ENCODE data around the gene TMEM121. TPM values are rescaled to one million over a fixed set of nuclear protein-coding genes. Genes with fewer than 3 reads are reported as not detected.

The TMEM121 gene
- total RNA-seq (1 to 10 TPM in 4 of 5 experiments, under 1 TPM in 1; 0.83 to 5.7 (median 3.7) TPM), polyA plus RNA-seq (1 to 10 TPM; 2.5 to 4.0 TPM), total RNA-seq (0.54 reads per million)

DNA sequence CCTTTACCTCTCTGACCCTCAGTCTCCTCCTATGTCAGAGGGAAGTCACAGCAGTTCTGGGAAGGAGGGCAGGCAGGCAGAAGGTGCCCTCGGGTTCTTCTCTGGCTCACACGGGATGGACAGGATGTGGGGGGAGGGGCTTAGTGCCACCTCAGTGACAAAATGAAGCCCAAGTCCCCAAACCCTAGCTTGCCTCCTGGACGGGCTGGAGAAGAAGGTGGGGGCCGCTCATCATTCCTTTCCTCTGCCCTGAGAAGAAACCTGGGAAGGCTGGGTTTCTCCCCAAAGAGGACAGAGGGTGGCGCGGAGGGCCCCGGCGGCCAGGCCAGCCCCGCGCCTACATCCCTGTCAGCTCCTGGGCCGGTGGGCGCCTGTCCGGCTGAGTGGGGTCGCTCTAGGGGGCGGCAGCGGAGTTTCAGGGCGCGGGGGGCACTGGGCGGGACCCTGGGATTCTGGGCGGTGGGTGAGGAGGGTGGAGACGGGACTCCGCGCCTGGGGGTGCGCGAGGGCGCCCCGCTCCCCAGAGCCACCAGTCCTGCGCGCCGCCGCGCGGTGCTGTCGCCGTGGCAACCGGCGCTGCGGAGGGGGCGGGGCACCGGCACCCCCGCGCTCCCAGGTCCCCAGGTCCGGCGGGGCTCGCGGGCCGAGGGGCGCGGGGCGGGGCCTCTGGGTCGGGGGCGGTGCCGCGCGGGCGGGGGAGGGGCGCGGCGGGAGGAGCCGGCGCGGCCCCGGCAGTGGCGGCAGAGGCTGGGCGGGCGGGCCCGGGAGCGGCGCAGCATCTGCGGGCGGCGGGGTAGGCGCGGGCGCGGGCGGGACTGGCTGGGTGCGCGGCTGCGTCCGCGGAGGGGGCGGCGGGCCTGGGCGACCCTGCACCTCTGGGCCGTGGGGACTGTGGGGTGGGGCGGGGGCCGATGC, at the start of gene TMEM121:
Gene TMEM121, plus strand, starts transcription at position 723 of the 915 bp plus-strand sequence. CDS start 2,252 bp downstream, outside the sequence.
- CTCF ChIA-PET, result interaction anchor here (1.1 kb wide), 1 partner anchor 156 kb away, joined by 3 read pairs; no protein-coding TSS in a partner anchor
- Histone ChIP-seq H3K4me1 (ENCODE audit: control insufficient read depth in 2 of 2, insufficient read depth in 2 of 2, low read length in 2 of 2) (peaks cover 9 to 14% of the 10 kb centered on the region in 2 donors), H3K27me3 (ENCODE audit: control insufficient read depth in 2 of 2, insufficient read depth in 2 of 2, low read length in 2 of 2) (peaks cover 0 to 4% of the 10 kb centered on the region in 2 donors), H3K4me3 (ENCODE audit: low read length) (no peak within 1 kb of the TSS), H3K36me3 (ENCODE audit: control insufficient read depth in 2 of 3, insufficient read depth in 3 of 3, low read length in 3 of 3) (no peaks in the 10 kb centered on the region), H3K27ac (ENCODE audit: low read depth, low read length) (peak within 1 kb of the TSS; percentile 14), H3K9me3 (ENCODE audit: control insufficient read depth in 2 of 3, low read length in 3 of 3) (no peaks in the 10 kb centered on the region)
- H3K9me3 Mint-ChIP-seq, result peaks cover 0 to 14% (median 1%) of the 10 kb centered on the region in 11 donors
- H3K27me3 Mint-ChIP-seq, result peaks cover 0 to 44% (median 0%) of the 10 kb centered on the region in 5 donors
- H3K4me1 Mint-ChIP-seq, result peaks cover 0 to 24% (median 14%) of the 10 kb centered on the region in 7 donors
- H3K27ac Mint-ChIP-seq, result peak within 1 kb of the TSS in 4 of 9 donors; percentile 31 to 76 (median 66)
- ATAC-seq (peak; percentile 37), DNase-seq (peak in 5 of 9 donors; percentile 15 to 66 (median 27))
- POLR2A ChIA-PET, result no interaction called here
- H3K4me3 Mint-ChIP-seq, result peak within 1 kb of the TSS; percentile 60 to 89 (median 73)
- H3K36me3 Mint-ChIP-seq, result no peaks in the 10 kb centered on the region
- intact Hi-C loops (cut with micrococcal nuclease), result loop anchor here (2.0 to 5.0 kb wide), 3 partner anchors 35 to 434 kb away; partner anchors contain the start of genes BRF1 (in 1 of the 2) and TEDC1 (in 1 of the 2)

- ChIA-PET POLR2A (interaction anchor here (0.9 to 1.7 kb wide), 4 partner anchors 13 to 417 kb away, joined by 3 to 7 read pairs (median 4); no protein-coding TSS in a partner anchor), CTCF (interaction anchor here (2.6 kb wide), 1 partner anchor 12 kb away, joined by 11 read pairs; no protein-coding TSS in a partner anchor)
- H3K27me3 ChIP-seq (ENCODE audit: control insufficient read depth in 2 of 2, insufficient read depth in 2 of 2, low read length in 2 of 2), result no peaks in the 10 kb centered on the region
- H3K4me1 Mint-ChIP-seq, result peaks cover 9 to 38% (median 22%) of the 10 kb centered on the region in 7 donors
- no peak overlapping the region for H3K4me3 ChIP-seq (ENCODE audit: low read length)
- peak overlapping the region; percentile 49 to 95 (median 79) for H3K27ac Mint-ChIP-seq
- no peak overlapping the region for H3K27ac ChIP-seq (ENCODE audit: low read depth, low read length)
- H3K27me3 Mint-ChIP-seq, result peaks cover 0 to 44% (median 0%) of the 10 kb centered on the region in 5 donors
- peak overlapping the region; percentile 50 to 92 (median 70) for H3K4me3 Mint-ChIP-seq
- peaks cover 24 to 59% of the 10 kb centered on the region in 2 donors for H3K4me1 ChIP-seq (ENCODE audit: control insufficient read depth in 2 of 2, insufficient read depth in 2 of 2, low read length in 2 of 2)
- no peak for ATAC-seq
- no peaks in the 10 kb centered on the region for H3K9me3 ChIP-seq (ENCODE audit: control insufficient read depth in 2 of 3, low read length in 3 of 3)
- H3K36me3 ChIP-seq (ENCODE audit: control insufficient read depth in 2 of 3, insufficient read depth in 3 of 3, low read length in 3 of 3), result no peaks in the 10 kb centered on the region
- intact Hi-C loops (cut with micrococcal nuclease), result no loop called here
- DNase-seq, result no peak
- H3K9me3 Mint-ChIP-seq, result peaks cover 0 to 8% (median 0%) of the 10 kb centered on the region in 11 donors
- H3K36me3 Mint-ChIP-seq, result peaks cover 0 to 6% (median 0%) of the 10 kb centered on the region in 5 donors
These were observed 49.3 kb upstream of the TMEM121 start for GRCh38 chr14:105476831-105477659.

DNA sequence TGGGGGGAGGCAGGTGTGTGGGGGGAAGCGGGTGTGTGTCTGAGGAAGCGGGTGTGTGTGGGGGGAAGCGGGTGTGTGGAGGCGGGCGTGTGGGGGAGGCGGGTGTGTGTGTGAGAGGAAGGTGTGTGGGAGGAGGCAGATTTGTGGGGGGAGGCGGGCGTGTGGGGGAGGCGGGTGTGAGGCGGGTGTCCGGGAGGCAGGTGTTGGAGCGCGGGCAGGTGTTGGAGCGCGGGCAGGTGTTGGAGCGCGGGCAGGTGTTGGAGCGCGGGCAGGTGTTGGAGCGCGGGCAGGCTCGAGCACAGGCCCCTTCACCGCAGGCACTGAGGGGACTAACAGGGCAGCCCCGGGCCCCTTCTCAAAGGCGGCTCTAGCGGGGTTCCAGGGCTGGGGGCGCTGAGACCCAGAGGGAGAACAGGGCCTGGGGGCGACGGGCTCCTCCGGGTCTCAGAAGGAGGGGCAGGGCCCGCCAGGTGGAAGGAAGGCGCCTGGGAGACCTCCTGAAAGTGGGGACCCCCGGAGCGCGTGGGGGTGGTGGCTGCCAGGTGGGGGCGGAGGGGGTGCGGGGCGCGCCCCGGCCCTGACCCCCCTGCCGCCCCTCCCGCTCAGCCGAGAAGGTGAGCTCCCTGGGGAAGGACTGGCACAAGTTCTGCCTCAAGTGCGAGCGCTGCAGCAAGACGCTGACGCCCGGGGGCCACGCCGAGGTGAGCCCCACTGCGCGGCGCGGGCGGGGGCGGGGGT, 48.6 kb upstream of the TMEM121 start:
- Histone ChIP-seq H3K4me1 (ENCODE audit: control insufficient read depth in 2 of 2, insufficient read depth in 2 of 2, low read length in 2 of 2) (peaks cover 32 to 67% of the 10 kb centered on the region in 2 donors), H3K27ac (ENCODE audit: low read depth, low read length) (peak overlapping the region; percentile 75), H3K4me3 (ENCODE audit: low read length) (no peak overlapping the region), H3K9me3 (ENCODE audit: control insufficient read depth in 2 of 3, low read length in 3 of 3) (no peaks in the 10 kb centered on the region), H3K27me3 (ENCODE audit: control insufficient read depth in 2 of 2, insufficient read depth in 2 of 2, low read length in 2 of 2) (no peaks in the 10 kb centered on the region), H3K36me3 (ENCODE audit: control insufficient read depth in 2 of 3, insufficient read depth in 3 of 3, low read length in 3 of 3) (no peaks in the 10 kb centered on the region)
- Mint-ChIP-seq H3K9me3 (peaks cover 0 to 10% (median 0%) of the 10 kb centered on the region in 11 donors), H3K4me3 (peak overlapping the region in 9 of 10 donors; percentile 50 to 92 (median 70)), H3K27ac (peak overlapping the region; percentile 36 to 95 (median 79)), H3K27me3 (peaks cover 0 to 44% (median 0%) of the 10 kb centered on the region in 5 donors), H3K36me3 (peaks cover 0 to 6% (median 0%) of the 10 kb centered on the region in 5 donors), H3K4me1 (peaks cover 13 to 46% (median 29%) of the 10 kb centered on the region in 7 donors)
- peak; percentile 30 for ATAC-seq
- ChIA-PET POLR2A (interaction anchor here (0.7 to 1.7 kb wide), 5 partner anchors 12 to 417 kb away, joined by 3 to 7 read pairs (median 4); partner anchors contain the start of gene BRF1), CTCF (interaction anchor here (2.6 kb wide), 1 partner anchor 12 kb away, joined by 11 read pairs; no protein-coding TSS in a partner anchor)
- peak in 6 of 9 donors; percentile 66 to 85 (median 74) for DNase-seq
- intact Hi-C loops (cut with micrococcal nuclease), result no loop called here

DNA sequence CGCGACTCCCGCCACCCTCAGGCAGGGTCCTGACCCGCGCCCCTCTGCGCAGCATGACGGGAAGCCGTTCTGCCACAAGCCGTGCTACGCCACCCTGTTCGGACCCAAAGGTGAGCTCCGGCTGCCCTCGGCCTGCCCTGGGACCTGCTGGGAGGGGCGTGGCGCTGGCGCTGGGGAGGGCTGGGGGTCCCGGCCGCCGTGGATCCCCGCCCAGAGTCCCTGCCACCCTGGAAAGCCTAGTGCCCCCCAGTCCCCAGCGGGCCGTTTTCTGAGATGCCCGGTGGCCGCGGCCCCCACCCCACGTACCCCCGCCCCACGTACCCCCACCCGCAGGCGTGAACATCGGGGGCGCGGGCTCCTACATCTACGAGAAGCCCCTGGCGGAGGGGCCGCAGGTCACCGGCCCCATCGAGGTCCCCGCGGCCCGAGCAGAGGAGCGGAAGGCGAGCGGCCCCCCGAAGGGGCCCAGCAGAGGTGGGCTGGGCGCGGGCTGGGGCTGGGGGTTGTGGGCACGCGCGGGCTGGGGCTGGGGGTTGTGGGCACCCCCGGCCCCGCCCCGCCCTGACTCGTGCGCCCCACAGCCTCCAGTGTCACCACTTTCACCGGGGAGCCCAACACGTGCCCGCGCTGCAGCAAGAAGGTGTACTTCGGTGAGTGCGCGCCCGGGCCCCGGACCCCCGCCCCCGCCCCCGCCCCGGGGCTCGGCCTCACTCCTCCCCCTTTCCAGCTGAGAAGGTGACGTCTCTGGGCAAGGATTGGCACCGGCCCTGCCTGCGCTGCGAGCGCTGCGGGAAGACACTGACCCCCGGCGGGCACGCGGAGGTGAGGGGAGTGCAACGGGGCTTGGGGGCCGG, 47.8 kb upstream of the TMEM121 start:
- Histone ChIP-seq H3K4me3 (ENCODE audit: low read length) (no peak overlapping the region), H3K36me3 (ENCODE audit: control insufficient read depth in 2 of 3, insufficient read depth in 3 of 3, low read length in 3 of 3) (no peaks in the 10 kb centered on the region), H3K27ac (ENCODE audit: low read depth, low read length) (peak overlapping the region; percentile 75), H3K27me3 (ENCODE audit: control insufficient read depth in 2 of 2, insufficient read depth in 2 of 2, low read length in 2 of 2) (no peaks in the 10 kb centered on the region), H3K4me1 (ENCODE audit: control insufficient read depth in 2 of 2, insufficient read depth in 2 of 2, low read length in 2 of 2) (peaks cover 34 to 70% of the 10 kb centered on the region in 2 donors), H3K9me3 (ENCODE audit: control insufficient read depth in 2 of 3, low read length in 3 of 3) (no peaks in the 10 kb centered on the region)
- H3K36me3 Mint-ChIP-seq, result peaks cover 0 to 6% (median 0%) of the 10 kb centered on the region in 5 donors
- intact Hi-C loops (cut with micrococcal nuclease), result no loop called here
- ChIA-PET POLR2A (interaction anchor here (0.7 to 1.6 kb wide), 3 partner anchors 11 to 178 kb away, joined by 3 to 4 read pairs (median 3); partner anchors contain the start of gene BRF1), CTCF (interaction anchor here (2.6 to 4.6 kb wide), 2 partner anchors 11 to 12 kb away, joined by 11 to 94 read pairs; partner anchors contain the start of gene TEDC1)
- peaks cover 0 to 10% (median 0%) of the 10 kb centered on the region in 11 donors for H3K9me3 Mint-ChIP-seq
- peak overlapping the region in 3 of 10 donors; percentile 25 to 92 (median 85) for H3K4me3 Mint-ChIP-seq
- ATAC-seq (no peak), DNase-seq (peak in 5 of 9 donors; percentile 30 to 69 (median 33))
- peaks cover 13 to 51% (median 29%) of the 10 kb centered on the region in 7 donors for H3K4me1 Mint-ChIP-seq
- H3K27me3 Mint-ChIP-seq, result peaks cover 0 to 44% (median 0%) of the 10 kb centered on the region in 5 donors
- H3K27ac Mint-ChIP-seq, result peak overlapping the region in 3 of 9 donors; percentile 91 to 100 (median 98)

Data from naive thymus-derived CD4-positive, alpha-beta T cell (primary cell).